ENCODE measurements around the gene NTRK1.
A peak's percentile ranks its signal among the peaks of the same experiment; 100 is the strongest.

Gene NTRK1

GRCh38 chr1:156839426-156840109, 21.1 kb upstream of the NTRK1 start:
- DNase-seq: no peak

GRCh38 chr1:156840186-156840897, 20.3 kb upstream of the NTRK1 start:
- no peak for DNase-seq

- no peak for DNase-seq
Measured at GRCh38 chr1:156840898-156841279, 19.8 kb upstream of the NTRK1 start.

GRCh38 chr1:156841295-156841855, 19.3 kb upstream of the NTRK1 start:
- DNase-seq: no peak

- DNase-seq: no peak
Measured at GRCh38 chr1:156842618-156843300, 17.9 kb upstream of the NTRK1 start.

- DNase-seq: no peak
Measured at GRCh38 chr1:156844102-156844501, 16.6 kb upstream of the NTRK1 start.

GRCh38 chr1:156844638-156845037, 16.0 kb upstream of the NTRK1 start:
- no peak for DNase-seq

GRCh38 chr1:156845055-156845952, 15.4 kb upstream of the NTRK1 start:
- peak; percentile 42 for DNase-seq

- no peak for DNase-seq
Measured at GRCh38 chr1:156845953-156846545, 14.6 kb upstream of the NTRK1 start.

- no peak for DNase-seq
Measured at GRCh38 chr1:156846643-156847042, 14.0 kb upstream of the NTRK1 start.

- no peak for DNase-seq
Measured at GRCh38 chr1:156847591-156848460, 12.8 kb upstream of the NTRK1 start.

GRCh38 chr1:156848461-156849150, 12.1 kb upstream of the NTRK1 start:
- peak; percentile 81 to 83 for DNase-seq

GRCh38 chr1:156849151-156849496, 11.5 kb upstream of the NTRK1 start:
- DNase-seq: no peak

- DNase-seq: no peak
Measured at GRCh38 chr1:156851779-156852417, 8.8 kb upstream of the NTRK1 start.

- no peak for DNase-seq
Measured at GRCh38 chr1:156852418-156852874, 8.2 kb upstream of the NTRK1 start.

- no peak for DNase-seq
Measured at GRCh38 chr1:156853761-156854160, 6.9 kb upstream of the NTRK1 start.

GRCh38 chr1:156854634-156855033, 6.0 kb upstream of the NTRK1 start:
- DNase-seq: no peak

- DNase-seq: no peak
Measured at GRCh38 chr1:156856282-156856785, 4.3 kb upstream of the NTRK1 start.

GRCh38 chr1:156857532-156857931, 3.1 kb upstream of the NTRK1 start:
- no peak for DNase-seq

GRCh38 chr1:156858555-156858956, 2.1 kb upstream of the NTRK1 start:
- no peak for DNase-seq

Measured in CD4-positive, alpha-beta T cell treated with Interleukin-4 for 1 hour (primary cell).